H1 (cell line): ENCODE measurements around the gene MCTS1. TPM values are rescaled to one million over a fixed set of nuclear protein-coding genes. Genes with fewer than 3 reads are reported as not detected.
"Not testable (repeated sequence)": the region's sequence is repeated elsewhere in the genome, so short reads cannot be mapped to it uniquely, and the experiment has no call there.

ENCODE experiments used
- CTCF ChIA-PET: fragments of 300-600 bp; sonication (Branson Sonifier 250); formaldehyde crosslinking; loops from one replicate; lab custom pipeline; 2021; ENCODE audit not compliant: partially characterized antibody; lab: Charles Lee
- POLR2A ChIA-PET: fragments of 300-600 bp; sonication (Branson Sonifier 250); formaldehyde crosslinking; loops from one replicate; lab custom pipeline; 2021; ENCODE audit warnings: inconsistent platforms; ENCODE audit not compliant: partially characterized antibody; lab: Charles Lee
- DNase-seq, 2 experiments: peaks; one replicate each; pipeline versions ENCODE4 v3.0.0 to v3.0.0-alpha.2; 2010 to 2022; ENCODE audit warnings: low spot score in 2 of 2, low read depth in 1 of 2, mixed read lengths in 1 of 2
- FAIRE-seq: peaks from 2 replicates; lab custom pipeline; 2011; peaks lifted over from hg19 to GRCh38; lab: Jason Lieb, UNC
- H2AFZ ChIP-seq: 2 replicates; pipeline ENCODE4 v1.8.1; 2012; ENCODE audit warnings: low read length, inconsistent platforms
- H2AK5ac ChIP-seq: 2 replicates; pipeline ENCODE4 v1.6.1; 2013; ENCODE audit warnings: low read depth, low read length
- H2BK120ac ChIP-seq: replicated peaks from 2 replicates; pipeline ENCODE3; 2013; ENCODE audit warnings: low read depth, low read length, inconsistent platforms
- H2BK12ac ChIP-seq: 2 replicates; pipeline ENCODE4 v1.6.1; 2013; ENCODE audit warnings: low read depth, low read length
- H2BK15ac ChIP-seq: 2 replicates; pipeline ENCODE4 v1.6.1; 2013; ENCODE audit warnings: low read length
- H2BK20ac ChIP-seq: 2 replicates; pipeline ENCODE4 v1.6.1; 2013; ENCODE audit warnings: low read length
- H2BK5ac ChIP-seq: 2 replicates; pipeline ENCODE4 v1.6.1; 2013; ENCODE audit warnings: low read depth, low read length
- H3K14ac ChIP-seq: 2 replicates; pipeline ENCODE4 v1.6.1; 2013; ENCODE audit warnings: inconsistent platforms; ENCODE audit not compliant: insufficient read length
- H3K18ac ChIP-seq: 2 replicates; pipeline ENCODE4 v1.6.1; 2013; ENCODE audit warnings: low read length; ENCODE audit errors: extremely low read depth
- H3K23ac ChIP-seq: 2 replicates; pipeline ENCODE4 v1.6.1; 2013; ENCODE audit warnings: inconsistent platforms; ENCODE audit not compliant: insufficient read length
- H3K23me2 ChIP-seq: 2 replicates; pipeline ENCODE4 v1.6.1; 2013; ENCODE audit warnings: low read depth, low read length
- H3K27ac ChIP-seq: 2 replicates; pipeline ENCODE4 v1.6.1; 2011; ENCODE audit warnings: low read depth, low read length, inconsistent platforms
- H3K27me3 ChIP-seq, 4 experiments: replicated peaks in 1 of 4; 1 replicate in 1 of 4; 2 replicates in 3 of 4; pipeline versions ENCODE4 v1.6.1 to v1.8.1; 2011 to 2013; ENCODE audit warnings: low read length in 3 of 4, mild to moderate bottlenecking in 3 of 4, inconsistent platforms in 2 of 4, mixed read lengths in 2 of 4, moderate library complexity in 1 of 4; ENCODE audit not compliant: control insufficient read depth in 3 of 4, insufficient read depth in 3 of 4; ENCODE audit errors: extremely low read depth in 1 of 4
- H3K36me3 ChIP-seq, 4 experiments: 2 replicates each; pipeline versions ENCODE4 v1.6.1 to v1.8.1; 2011 to 2013; ENCODE audit warnings: mild to moderate bottlenecking in 4 of 4, low read length in 3 of 4, moderate library complexity in 2 of 4, control low read depth in 1 of 4, inconsistent platforms in 1 of 4; ENCODE audit not compliant: insufficient read depth in 4 of 4, control insufficient read depth in 2 of 4
- H3K4ac ChIP-seq: replicated peaks from 2 replicates; pipeline ENCODE3; 2013; ENCODE audit warnings: low read length, low read depth, mixed read lengths, inconsistent platforms; ENCODE audit not compliant: insufficient read length
- H3K4me1 ChIP-seq, 4 experiments: replicated peaks in 1 of 4; 1 replicate in 1 of 4; 2 replicates in 3 of 4; pipeline versions ENCODE4 v1.6.1 to v1.8.1; 2011 to 2013; ENCODE audit warnings: low read length in 3 of 4, inconsistent platforms in 2 of 4, mixed read lengths in 1 of 4; ENCODE audit not compliant: insufficient read depth in 4 of 4, control insufficient read depth in 3 of 4
- H3K4me2 ChIP-seq, 2 experiments: 2 replicates each; pipeline versions ENCODE4 v1.6.1 to v1.8.1; 2011 to 2013; ENCODE audit warnings: low read depth in 2 of 2, low read length in 2 of 2, control low read depth in 1 of 2, inconsistent platforms in 1 of 2, mild to moderate bottlenecking in 1 of 2; ENCODE audit not compliant: insufficient read depth in 1 of 2
- H3K4me3 ChIP-seq, 4 experiments: fragments of 200-600, 300-600 bp in 1 of 4; sonication (generic), shearing (Covaris generic), sonication (Bioruptor Twin) in 1 of 4; 2 replicates each; pipeline versions ENCODE4 v1.5.1 to v1.8.1; 2011 to 2016; ENCODE audit warnings: low read length in 4 of 4, low read depth in 3 of 4, control low read depth in 2 of 4, inconsistent platforms in 2 of 4, mild to moderate bottlenecking in 2 of 4, mixed read lengths in 1 of 4, moderate library complexity in 1 of 4; ENCODE audit not compliant: insufficient read depth in 2 of 4; ENCODE audit errors: extremely low read depth in 1 of 4
- H3K56ac ChIP-seq: replicated peaks from 2 replicates; pipeline ENCODE3; 2013; ENCODE audit warnings: low read depth, mild to moderate bottlenecking, mixed read lengths, low read length, inconsistent platforms; ENCODE audit not compliant: insufficient read length
- H3K79me1 ChIP-seq: 2 replicates; pipeline ENCODE4 v1.6.1; 2013; ENCODE audit warnings: low read depth, low read length, control low read depth
- H3K79me2 ChIP-seq, 2 experiments: 2 replicates each; pipeline versions ENCODE4 v1.6.1 to v1.8.1; 2012 to 2013; ENCODE audit warnings: low read length in 2 of 2, mild to moderate bottlenecking in 2 of 2, inconsistent platforms in 1 of 2; ENCODE audit not compliant: insufficient read depth in 2 of 2, control insufficient read depth in 1 of 2
- H3K9ac ChIP-seq, 4 experiments: replicated peaks in 1 of 4; 1 replicate in 1 of 4; 2 replicates in 3 of 4; pipeline versions ENCODE4 v1.6.1 to v1.8.1; 2011 to 2013; ENCODE audit warnings: low read depth in 3 of 4, low read length in 3 of 4, control low read depth in 2 of 4, mild to moderate bottlenecking in 2 of 4, moderate library complexity in 2 of 4, inconsistent platforms in 1 of 4; ENCODE audit errors: extremely low read depth in 1 of 4
- H3K9me3 ChIP-seq, 2 experiments: 2 replicates each; pipeline versions ENCODE4 v1.6.1 to v1.8.1; 2012 to 2013; ENCODE audit warnings: mild to moderate bottlenecking in 2 of 2, moderate library complexity in 2 of 2, control low read depth in 1 of 2, inconsistent platforms in 1 of 2, low read depth in 1 of 2, low read length in 1 of 2, mixed read lengths in 1 of 2; ENCODE audit not compliant: insufficient read depth in 2 of 2
- H4K20me1 ChIP-seq, 2 experiments: replicated peaks in 1 of 2; 2 replicates each; pipeline versions ENCODE3 to v1.8.1; 2011 to 2013; ENCODE audit warnings: inconsistent platforms in 2 of 2, low read length in 2 of 2, mild to moderate bottlenecking in 1 of 2; ENCODE audit not compliant: insufficient read depth in 2 of 2, control insufficient read depth in 1 of 2
- H4K5ac ChIP-seq: 2 replicates; pipeline ENCODE4 v1.6.1; 2013; ENCODE audit warnings: low read length, low read depth, mixed read lengths, inconsistent platforms; ENCODE audit not compliant: insufficient read length
- H4K8ac ChIP-seq: 2 replicates; pipeline ENCODE4 v1.8.0; 2013; ENCODE audit warnings: mild to moderate bottlenecking, moderate library complexity, low read length, inconsistent platforms; ENCODE audit not compliant: insufficient read depth; ENCODE audit errors: extremely low read depth
- H4K91ac ChIP-seq: replicated peaks from 2 replicates; pipeline ENCODE3; 2013; ENCODE audit warnings: low read length, mixed read lengths, inconsistent platforms; ENCODE audit not compliant: insufficient read length
- WGBS, 2 experiments: shearing (Covaris generic) in 1 of 2; methylation state at CpG; one replicate each; pipeline versions ENCODE4 v1.1.6 to v1.1.7; 2013 to 2015; ENCODE audit warnings: low lambda C conversion rate in 2 of 2, mixed read lengths in 2 of 2, inconsistent platforms in 1 of 2, low coverage in 1 of 2, missing lambda C conversion rate in 1 of 2; ENCODE audit not compliant: insufficient replicate concordance in 2 of 2, insufficient coverage in 1 of 2, insufficient read length in 1 of 2; ENCODE audit errors: extremely low coverage in 1 of 2, missing lambda C conversion rate in 1 of 2; 5-methylcytosine and 5-hydroxymethylcytosine counted together
- polyA plus RNA-seq, 7 experiments: library from polyadenylated mRNA; depleted of rRNA in 3 of 7; stranded (reverse) in 5 of 7; unstranded in 2 of 7; fragments of >200 nt in 5 of 7; fragments of 200-250 nt in 2 of 7; gene quantifications; 1 replicate in 5 of 7; 2 replicates in 1 of 7; 4 replicates in 1 of 7; pipeline versions ENCODE4 v1.2.1 to v1.2.3, GENCODE V29; 2011 to 2013; ENCODE audit warnings: missing spikeins in 2 of 7, mixed read lengths in 2 of 7
- total RNA-seq: library from RNA; stranded (reverse); fragmentation: NEBNext Ultra II Directional; extraction: Animal tissue kit (Norgen Biotek cat#: 25700); gene quantifications from 2 replicates; pipeline ENCODE4 v1.2.1, GENCODE V29; 2021

Gene MCTS1
- total and polyA plus RNA-seq, 2 of the 8 experiments (the other 6 are each of a cell fraction or from before 2014, with no cell fraction given), result 19.2 to 31.6 TPM

DNA sequence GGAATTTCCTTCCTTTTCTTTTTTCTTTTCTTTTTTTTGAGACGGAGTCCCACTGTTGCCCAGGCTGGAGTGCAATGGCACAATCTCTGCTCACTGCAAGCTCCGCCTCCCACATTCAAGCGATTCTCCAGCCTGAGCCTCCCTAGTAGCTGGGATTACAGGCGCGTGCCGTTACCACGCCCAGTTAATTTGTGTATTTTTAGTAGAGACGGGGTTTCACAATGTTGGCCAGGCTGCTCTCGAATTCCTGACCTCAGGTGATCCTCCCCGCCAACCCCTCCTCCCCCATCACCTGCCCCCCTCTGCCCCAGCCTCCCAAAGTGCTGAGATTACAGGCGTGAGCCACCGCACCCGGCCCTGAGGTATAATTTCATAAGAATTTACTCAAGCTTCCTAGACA, 30.1 kb upstream of the MCTS1 start:
- H3K18ac ChIP-seq, H3K23me2 ChIP-seq, H3K79me1 ChIP-seq, H2AK5ac ChIP-seq, H2AFZ ChIP-seq, H4K20me1 ChIP-seq, H3K9ac ChIP-seq, H2BK15ac ChIP-seq, FAIRE-seq, H4K91ac ChIP-seq, H2BK120ac ChIP-seq, H3K79me2 ChIP-seq, H2BK12ac ChIP-seq, DNase-seq, H3K14ac ChIP-seq, H2BK5ac ChIP-seq, H3K27ac ChIP-seq, H3K36me3 ChIP-seq, H3K23ac ChIP-seq, H3K9me3 ChIP-seq, H4K8ac ChIP-seq, H3K4me3 ChIP-seq, H3K4me2 ChIP-seq, H2BK20ac ChIP-seq, H4K5ac ChIP-seq, H3K56ac ChIP-seq, CTCF ChIA-PET, H3K4me1 ChIP-seq, H3K4ac ChIP-seq, H3K27me3 ChIP-seq: not testable (repeated sequence)
- POLR2A ChIA-PET, result interaction anchor here (0.6 to 1.5 kb wide), 2 partner anchors 12 to 989 kb away, joined by 3 to 5 read pairs; partner anchors contain the start of gene CUL4B
- 94% methylated on average over 3 of the region's 13 CpGs; no CpG with 5 or more reads in 1 of the 2 experiments for WGBS, 2 experiments
